ENCODE results near the gene TP53BP1.
"Not testable (repeated sequence)": the region's sequence is repeated elsewhere in the genome, so short reads cannot be mapped to it uniquely, and the experiment has no call there.

Gene TP53BP1

DNA sequence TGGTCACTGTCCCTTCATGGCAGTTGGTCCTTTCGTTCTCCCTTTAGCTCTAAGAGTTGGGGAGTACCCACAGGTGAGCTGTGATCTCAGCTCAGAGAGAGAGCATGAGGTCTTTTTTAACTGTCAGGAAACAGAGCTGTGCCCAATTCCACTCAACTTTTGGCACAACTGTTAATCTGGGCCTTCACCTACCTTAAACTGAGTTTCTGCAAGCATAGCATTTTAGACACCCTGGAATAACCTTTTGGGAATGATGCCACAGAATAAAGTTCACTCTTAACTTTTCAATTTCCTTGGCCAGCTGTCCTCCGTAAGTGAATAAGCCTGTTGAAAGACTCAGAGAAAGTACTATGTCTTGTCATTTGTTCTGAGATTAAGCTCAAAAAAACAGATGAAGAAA lies 86.1 kb downstream of the TP53BP1 start:
- DNase-seq: no peak

DNA sequence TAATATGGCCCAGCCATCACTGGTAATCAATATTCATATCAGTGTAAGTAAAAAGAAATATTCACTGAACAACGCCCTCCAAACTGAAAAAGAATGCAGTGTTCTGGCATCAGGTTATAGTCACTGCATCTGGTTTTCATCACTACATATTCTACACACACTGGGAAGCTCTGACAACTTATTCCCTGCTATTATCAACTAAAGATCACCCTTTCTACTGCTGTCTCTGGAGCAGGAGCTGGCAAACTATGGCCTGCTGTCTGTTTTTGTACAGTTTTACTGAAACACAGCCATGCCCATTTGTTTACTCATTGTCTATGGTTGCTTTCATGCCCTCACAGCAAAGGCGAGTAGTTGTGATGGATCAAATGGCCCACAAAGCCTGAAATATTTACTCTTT lies 86.8 kb downstream of the TP53BP1 start:
- DNase-seq: no peak

DNA sequence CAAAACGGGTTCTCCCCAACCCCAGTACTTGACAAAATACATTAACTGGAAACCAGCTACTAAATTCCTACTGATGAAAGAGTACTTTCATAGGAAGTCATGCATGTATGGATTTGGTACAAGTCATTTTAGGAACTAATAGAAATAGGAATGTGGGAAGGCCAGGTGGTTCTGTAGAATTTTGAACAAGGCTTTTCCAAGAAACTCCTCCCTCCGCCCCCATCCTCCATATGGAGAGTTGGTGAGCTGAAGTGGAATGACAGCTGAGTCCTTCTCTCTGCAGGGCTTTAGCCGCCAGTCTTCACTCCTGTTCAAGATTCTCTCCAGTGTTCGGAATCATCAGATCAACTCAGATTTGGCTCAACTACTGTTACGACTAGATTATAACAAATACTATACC lies 88.8 kb downstream of the TP53BP1 start:
- no peak for DNase-seq

DNA sequence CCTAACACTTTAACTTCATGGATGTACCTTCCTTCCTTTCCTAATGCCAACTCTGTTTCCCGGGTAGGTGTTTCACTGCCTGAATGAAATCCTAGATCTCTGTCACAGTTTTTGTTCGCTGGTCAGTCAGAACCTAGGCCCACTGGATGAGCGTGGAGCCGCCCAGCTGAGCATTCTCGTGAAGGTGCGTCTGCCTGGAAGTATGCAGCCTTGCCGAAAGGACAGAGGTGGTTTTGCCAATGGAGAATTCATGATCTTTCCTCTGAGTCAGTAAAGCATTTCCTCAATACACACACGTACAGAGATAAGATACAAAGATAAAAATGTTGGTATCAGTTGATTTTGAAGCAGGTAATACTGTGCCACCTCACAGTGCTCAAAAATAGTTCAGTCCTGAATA lies 89.3 kb downstream of the TP53BP1 start:
- no peak for DNase-seq

DNA sequence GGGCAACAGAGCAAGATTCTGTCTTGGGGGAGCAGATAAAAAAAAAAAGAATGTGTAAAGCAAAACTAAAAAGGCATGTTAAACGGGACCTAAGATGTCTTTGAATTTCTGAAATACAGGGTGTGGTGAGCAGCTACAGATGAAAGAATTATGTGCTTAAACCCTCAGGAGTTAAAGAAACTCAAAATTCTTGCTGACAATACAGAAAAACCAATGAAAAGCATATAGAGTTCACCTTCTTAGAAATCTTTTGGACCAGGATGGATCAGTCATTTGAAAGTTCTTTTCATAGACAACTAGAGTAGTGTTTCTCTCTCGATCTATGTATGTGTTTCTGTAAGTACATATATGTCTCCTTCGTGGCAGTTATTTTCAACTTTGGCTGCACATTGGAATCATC lies 90.7 kb downstream of the TP53BP1 start:
- no peak for DNase-seq

DNA sequence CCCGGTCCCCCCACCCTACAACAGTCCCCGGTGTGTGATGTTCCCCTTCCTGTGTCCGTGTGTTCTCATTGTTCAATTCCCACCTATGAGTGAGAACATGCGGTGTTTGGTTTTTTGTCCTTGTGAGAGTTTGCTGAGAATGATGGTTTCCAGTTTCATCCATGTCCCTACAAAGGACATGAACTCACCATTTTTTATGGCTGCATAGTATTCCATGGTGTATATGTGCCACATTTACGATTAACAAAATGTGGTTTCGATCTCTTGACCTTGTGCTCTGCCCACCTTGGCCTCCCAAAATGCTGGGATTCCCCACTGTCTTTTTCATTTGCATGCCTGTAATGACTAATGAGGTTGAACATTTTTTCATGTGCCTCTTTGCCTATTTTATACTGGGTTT lies 99.4 kb downstream of the TP53BP1 start:
- not testable (repeated sequence) for DNase-seq

DNA sequence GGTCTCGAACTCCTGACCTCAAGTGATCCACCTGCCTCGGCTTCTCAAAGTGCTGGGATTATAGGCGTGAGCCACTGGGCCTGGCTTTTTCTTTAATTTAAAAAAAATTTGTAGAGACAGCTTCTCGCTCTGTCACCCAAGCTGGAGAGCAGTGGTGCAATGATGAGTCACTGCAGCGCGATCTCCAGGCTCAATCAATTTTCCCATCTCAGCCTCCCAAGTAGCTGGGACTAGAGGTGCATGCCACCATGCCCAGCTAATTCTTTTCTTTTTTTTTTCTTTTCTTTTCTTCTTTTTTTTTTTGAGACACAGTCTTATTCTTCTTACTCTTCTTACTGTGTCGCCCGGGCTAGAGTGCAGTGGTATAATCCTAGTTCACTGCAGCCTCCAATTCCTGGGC lies 102.2 kb downstream of the TP53BP1 start:
- peak; percentile 3 for DNase-seq

DNA sequence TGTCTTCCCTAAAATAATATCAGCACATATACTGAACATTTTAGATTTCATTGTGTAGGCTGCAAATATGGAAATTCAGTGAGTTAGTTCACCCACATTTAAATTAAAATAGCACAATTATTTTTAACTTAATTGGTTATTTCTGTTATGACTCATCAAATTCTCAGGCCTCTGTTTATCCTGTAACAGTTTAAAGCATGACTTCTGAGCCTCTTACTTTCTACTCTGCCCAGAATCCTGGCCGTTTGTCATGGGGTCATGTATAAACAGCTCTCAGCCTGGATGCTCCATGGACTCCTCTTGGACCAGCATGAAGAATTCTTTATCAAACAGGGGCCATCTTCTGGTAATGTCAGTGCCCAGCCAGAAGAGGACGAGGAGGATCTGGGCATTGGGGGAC lies 109.9 kb downstream of the TP53BP1 start:
- DNase-seq: no peak

DNA sequence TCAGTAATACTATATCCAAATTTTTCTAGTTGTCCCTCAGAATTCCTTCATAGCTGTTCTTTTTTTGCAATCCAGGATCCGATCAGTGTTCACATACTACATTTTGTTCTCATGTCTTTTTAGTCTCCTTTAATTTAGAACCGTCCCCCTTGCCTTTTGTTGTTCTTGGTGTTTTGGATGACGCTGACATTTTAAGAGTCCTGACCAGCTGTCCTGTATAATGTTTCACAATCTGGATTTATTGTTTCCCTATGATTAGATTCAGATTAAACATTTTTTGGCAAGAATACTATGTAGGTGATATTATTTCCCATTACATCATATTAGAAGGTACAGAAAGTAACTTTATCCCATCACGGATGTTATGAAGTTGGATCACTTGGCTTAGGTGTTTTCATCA lies 110.6 kb downstream of the TP53BP1 start:
- DNase-seq: no peak

DNA sequence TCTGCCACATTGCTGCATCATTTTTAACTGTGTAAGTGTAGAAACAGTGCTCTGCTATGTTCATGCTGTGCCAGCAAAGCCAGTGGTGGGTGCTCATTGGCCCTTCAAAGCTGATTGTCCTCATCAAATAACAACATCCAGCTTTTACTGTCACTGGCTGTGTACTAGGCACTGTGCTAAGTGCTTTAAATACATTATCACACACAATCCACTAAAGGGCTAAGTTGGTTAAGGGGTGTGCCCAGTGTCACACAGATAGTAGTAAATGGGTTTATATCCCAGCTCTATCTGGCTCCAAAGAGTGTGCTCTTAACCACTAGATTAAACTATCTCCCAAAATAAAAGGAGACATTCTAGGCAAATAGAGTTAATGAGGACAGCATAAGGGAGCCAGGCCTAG lies 114.4 kb downstream of the TP53BP1 start:
- no peak for DNase-seq

DNA sequence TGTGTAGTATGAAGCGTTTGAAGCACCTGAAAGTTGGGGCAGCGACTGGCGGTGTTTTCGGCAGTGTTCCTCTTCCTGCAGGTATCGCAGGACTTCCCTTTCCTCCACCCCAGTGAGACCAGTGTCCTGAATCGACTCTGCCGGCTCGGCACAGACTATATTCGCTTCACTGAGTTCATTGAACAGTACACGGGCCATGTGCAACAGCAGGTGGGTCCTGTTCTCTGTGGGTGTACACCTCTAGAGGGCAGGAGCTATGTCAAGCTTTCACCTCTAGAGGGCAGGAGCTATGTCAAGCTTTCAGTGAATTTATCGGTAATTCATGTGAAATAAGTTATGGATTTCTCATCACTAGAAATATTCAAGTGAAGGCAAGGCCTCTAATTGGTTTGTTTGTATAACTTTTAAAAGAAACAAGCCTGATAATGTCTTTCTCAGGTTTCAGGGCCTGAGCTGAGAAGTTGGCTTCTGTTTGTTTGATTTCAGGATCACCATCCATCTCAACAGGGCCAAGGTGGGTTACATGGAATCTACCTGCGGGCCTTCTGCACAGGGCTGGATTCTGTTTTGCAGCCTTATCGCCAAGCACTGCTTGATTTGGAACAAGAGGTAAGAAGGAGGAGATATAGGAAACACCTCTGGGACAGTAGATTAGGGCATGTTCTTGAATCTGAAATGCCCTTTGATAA lies 116.8 kb downstream of the TP53BP1 start:
- DNase-seq: peak; percentile 34

DNA sequence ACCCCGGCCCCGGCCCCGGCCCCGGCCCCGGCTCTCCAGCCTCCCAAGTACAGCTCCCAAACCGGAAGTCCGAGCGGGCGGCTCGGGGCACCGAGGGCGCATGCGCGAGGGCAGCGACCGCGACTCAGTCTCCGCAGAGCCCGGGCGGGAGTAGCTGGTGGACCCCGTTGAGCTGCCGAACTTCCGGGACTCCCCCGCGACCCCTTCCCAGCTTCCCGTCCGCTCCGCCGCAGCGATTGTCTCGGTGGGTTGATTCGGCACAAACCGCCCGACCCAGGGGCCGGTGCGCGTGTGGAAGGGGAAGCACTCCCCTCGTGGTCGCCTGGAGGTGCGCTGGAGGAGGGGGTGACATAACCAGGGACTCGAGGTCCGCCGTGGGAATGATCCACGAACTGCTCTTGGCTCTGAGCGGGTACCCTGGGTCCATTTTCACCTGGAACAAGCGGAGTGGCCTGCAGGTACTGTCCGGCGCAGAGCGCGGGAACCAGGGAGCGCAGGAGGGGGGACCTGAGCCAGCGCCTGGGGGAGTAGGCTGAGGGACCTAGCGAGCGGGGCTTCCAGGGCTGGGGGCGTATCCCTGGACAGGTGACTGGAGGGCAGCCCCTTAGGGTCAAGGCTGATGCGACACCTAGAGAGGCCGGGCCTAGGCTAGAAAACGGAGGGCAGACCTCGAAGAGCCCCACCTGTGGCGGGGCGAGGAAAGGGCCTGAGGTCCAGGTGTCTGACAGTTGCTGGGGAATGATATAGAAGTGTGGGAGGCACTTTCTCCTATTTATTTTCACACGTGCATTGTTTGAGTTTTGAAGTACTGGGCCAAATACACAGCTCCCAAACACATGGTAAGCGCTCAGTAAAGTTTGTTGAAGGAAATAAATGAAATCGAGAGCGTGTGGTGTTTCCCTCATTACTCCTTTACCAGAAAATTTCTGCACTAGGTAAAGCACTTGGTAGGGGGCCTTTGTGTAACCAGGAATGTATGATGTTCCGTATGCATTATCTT lies 121.7 kb downstream of the TP53BP1 start, which contains the start of the genes TUBGCP4 and ZSCAN29:
Gene TUBGCP4, plus strand, starts transcription at position 127 of the 1,000 bp plus-strand sequence. Its CDS starts 254 bp downstream, at position 381.
Gene ZSCAN29, minus strand, starts transcription at position 69 of the 1,000 bp plus-strand sequence. CDS start 1,130 bp downstream, outside the sequence.
- DNase-seq: peak; percentile 91

DNA sequence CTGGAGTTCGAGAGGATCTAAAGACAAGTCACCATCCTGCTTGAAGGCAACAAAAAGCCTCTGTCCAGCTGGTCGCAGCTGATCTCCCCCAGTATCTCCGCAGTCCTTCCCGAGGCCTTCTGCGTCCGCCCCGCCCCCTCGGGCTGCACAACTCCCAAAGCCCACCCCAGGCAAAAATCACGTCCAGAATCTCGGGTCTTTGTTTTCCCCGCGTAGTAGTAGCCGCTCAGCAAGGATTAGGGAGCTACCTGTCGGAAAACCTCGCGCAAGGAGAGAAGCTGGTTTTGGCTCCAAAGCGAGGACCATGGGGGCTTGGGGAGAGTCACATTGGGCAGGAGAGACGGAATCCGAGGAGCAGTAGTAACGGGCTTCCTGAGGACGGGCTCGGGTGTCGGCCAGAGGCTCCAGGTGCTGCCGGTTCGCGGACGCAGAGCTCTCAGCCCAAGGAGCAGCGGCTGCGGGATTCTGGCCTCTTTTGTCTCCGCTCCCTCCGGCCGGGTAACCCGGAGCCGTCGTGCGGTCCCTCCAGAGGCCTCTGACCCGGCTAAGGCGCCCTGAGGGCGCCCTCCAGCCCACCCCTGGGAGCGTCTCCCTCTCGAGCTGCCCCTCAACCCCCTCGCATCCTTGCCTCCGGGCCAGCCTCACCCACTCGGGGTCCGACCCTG lies 122.5 kb downstream of the TP53BP1 start:
- peak; percentile 6 for DNase-seq

DNA sequence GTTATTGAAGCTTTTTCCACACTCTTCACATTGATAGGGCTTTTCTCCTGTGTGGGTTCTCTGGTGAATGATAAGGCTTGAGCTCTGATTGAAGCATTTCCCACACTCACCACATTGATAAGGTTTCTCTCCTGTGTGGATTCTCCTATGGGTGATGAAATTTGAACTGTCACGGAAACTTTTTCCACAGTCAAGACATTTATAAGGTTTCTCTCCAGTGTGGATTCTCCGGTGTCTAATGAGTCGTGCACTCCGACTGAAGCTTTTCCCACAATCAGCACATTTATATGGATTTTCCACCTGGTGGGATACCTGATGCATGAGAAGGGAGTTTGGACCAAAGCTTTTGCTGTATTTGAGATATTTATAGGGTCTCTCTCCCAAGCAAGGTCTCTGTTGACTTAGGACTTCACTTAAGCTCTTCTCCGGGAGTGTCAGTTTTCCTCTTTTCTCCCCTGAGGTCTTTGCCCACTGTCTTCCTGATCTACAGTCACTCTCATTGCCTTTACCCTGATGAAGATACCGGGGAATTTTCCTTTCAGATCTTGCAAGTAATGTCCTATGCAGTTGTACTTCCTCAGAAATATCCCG lies 131.5 kb downstream of the TP53BP1 start:
- DNase-seq: no peak

DNA sequence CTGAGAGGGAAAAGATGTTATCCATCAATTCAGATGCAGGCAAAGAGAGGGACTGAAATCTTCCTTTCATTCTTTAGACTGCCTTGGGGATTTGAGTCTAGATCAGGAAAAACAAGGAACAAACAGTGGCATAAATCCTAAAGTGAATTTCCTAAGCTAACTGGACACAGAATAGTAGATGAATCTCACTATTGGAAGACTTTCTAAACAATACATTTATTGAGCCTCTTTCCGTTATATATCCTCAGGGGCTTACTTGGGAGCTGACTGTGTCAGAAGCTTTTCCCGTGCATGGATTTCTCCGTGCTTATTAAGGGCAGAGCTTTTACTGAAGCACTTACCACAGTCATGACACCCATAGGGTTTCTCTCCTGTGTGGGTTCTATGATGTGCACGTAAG lies 132.1 kb downstream of the TP53BP1 start:
- DNase-seq: no peak
